ENCODE data around the gene RPH3AL.
"Not testable (repeated sequence)": the region's sequence is repeated elsewhere in the genome, so short reads cannot be mapped to it uniquely, and the experiment has no call there.

The RPH3AL gene

GRCh38 chr17:219696-220095 lies 132.9 kb downstream of the RPH3AL start:
- DNase-seq, result no peak

- DNase-seq, result no peak
Measured at GRCh38 chr17:218432-219110, 134.0 kb downstream of the RPH3AL start.

GRCh38 chr17:216625-217024 lies 136.0 kb downstream of the RPH3AL start:
- no peak for DNase-seq

GRCh38 chr17:215563-216478 lies 136.8 kb downstream of the RPH3AL start:
- DNase-seq, result not testable (repeated sequence)

GRCh38 chr17:214881-215331 lies 137.7 kb downstream of the RPH3AL start:
- no peak for DNase-seq

GRCh38 chr17:213286-214105 lies 139.1 kb downstream of the RPH3AL start:
- no peak for DNase-seq

GRCh38 chr17:210402-210801 lies 142.2 kb downstream of the RPH3AL start:
- no peak for DNase-seq

- DNase-seq, result no peak
Measured at GRCh38 chr17:208429-208828, 144.2 kb downstream of the RPH3AL start.

- DNase-seq, result no peak
Measured at GRCh38 chr17:207775-208174, 144.8 kb downstream of the RPH3AL start.

GRCh38 chr17:206941-207560 lies 145.6 kb downstream of the RPH3AL start:
- DNase-seq, result no peak

GRCh38 chr17:206484-206883 lies 146.1 kb downstream of the RPH3AL start:
- not testable (repeated sequence) for DNase-seq

- DNase-seq, result no peak
Measured at GRCh38 chr17:205817-206216, 146.8 kb downstream of the RPH3AL start.

- no peak for DNase-seq
Measured at GRCh38 chr17:205148-205669, 147.4 kb downstream of the RPH3AL start.

GRCh38 chr17:204427-205147 lies 148.0 kb downstream of the RPH3AL start:
- DNase-seq, result no peak

GRCh38 chr17:202501-202951 lies 150.1 kb downstream of the RPH3AL start:
- DNase-seq, result no peak

GRCh38 chr17:201736-202135 lies 150.9 kb downstream of the RPH3AL start:
- not testable (repeated sequence) for DNase-seq

GRCh38 chr17:201257-201656 lies 151.3 kb downstream of the RPH3AL start:
- not testable (repeated sequence) for DNase-seq

- DNase-seq, result no peak
Measured at GRCh38 chr17:200586-200985, 152.0 kb downstream of the RPH3AL start.

- no peak for DNase-seq
Measured at GRCh38 chr17:199806-200545, 152.6 kb downstream of the RPH3AL start.

GRCh38 chr17:199191-199604 lies 153.4 kb downstream of the RPH3AL start:
- DNase-seq, result no peak

- DNase-seq, result not testable (repeated sequence)
Measured at GRCh38 chr17:198225-198624, 154.4 kb downstream of the RPH3AL start.
